ENCODE measurements around the gene SPRR2A. TPM values are rescaled to one million over a fixed set of nuclear protein-coding genes. Genes with fewer than 3 reads are reported as not detected.

The SPRR2A gene
- polyA plus RNA-seq, 1 donor from 2014 or later: not detected

- H3K27me3 ChIP-seq (ENCODE audit: insufficient read depth, low read depth, low read length): no peaks in the 10 kb centered on the region
- H3K36me3 ChIP-seq (ENCODE audit: insufficient read depth, low read length): no peaks in the 10 kb centered on the region
- H3K9me2 ChIP-seq (ENCODE audit: insufficient read depth, low read length): no peaks in the 10 kb centered on the region
- H3K27ac ChIP-seq (ENCODE audit: low read length): no peak within 1 kb of the TSS
- no peaks in the 10 kb centered on the region for H3K79me2 ChIP-seq (replicated peaks; ENCODE audit: insufficient read depth, low read length)
- H3K9me3 ChIP-seq (ENCODE audit: low read length): no peaks in the 10 kb centered on the region
- no peak within 1 kb of the TSS for H3K4me3 ChIP-seq (ENCODE audit: low read length)
- H4K20me1 ChIP-seq (ENCODE audit: insufficient read depth): no peaks in the 10 kb centered on the region
- H3K4me2 ChIP-seq (ENCODE audit: low read length): no peak within 1 kb of the TSS
- H3K9ac ChIP-seq (ENCODE audit: low read length): no peak within 1 kb of the TSS
- no peak within 1 kb of the TSS for H2AFZ ChIP-seq (ENCODE audit: low read depth, low read length)
- TF ChIP-seq EP300 (conservative IDR thresholded peaks at IDR 0.05; ENCODE audit: poor library complexity, severe bottlenecking) (no peak), SMC3 (conservative IDR thresholded peaks at IDR 0.05; ENCODE audit: poor library complexity) (no peak), CTCF (IDR thresholded peaks at IDR 0.05; ENCODE audit: poor library complexity, severe bottlenecking) (no peak), MXI1 (conservative IDR thresholded peaks at IDR 0.05; ENCODE audit: poor library complexity, severe bottlenecking) (no peak), REST (IDR thresholded peaks at IDR 0.05; ENCODE audit: borderline replicate concordance) (no peak), POLR2AphosphoS5 (IDR thresholded peaks at IDR 0.05) (no peak), TAF1 (IDR thresholded peaks at IDR 0.05; ENCODE audit: low read depth) (no peak), EZH2 (IDR thresholded peaks at IDR 0.05; ENCODE audit: borderline replicate concordance, insufficient read depth, low read length, poor library complexity, severe bottlenecking) (no peak), RAD21 (conservative IDR thresholded peaks at IDR 0.05) (no peak)
- no peaks in the 10 kb centered on the region for H3F3A ChIP-seq (ENCODE audit: insufficient read depth, low read length, poor library complexity, severe bottlenecking)
Measured at GRCh38 chr1:153040950-153041631, 16.2 kb downstream of the SPRR2A start, which contains the start of gene SPRR2D. TSS of gene SPRR2D (minus strand) at chr1:153041120. CDS start at chr1:153040346, 774 bp downstream.

DNA sequence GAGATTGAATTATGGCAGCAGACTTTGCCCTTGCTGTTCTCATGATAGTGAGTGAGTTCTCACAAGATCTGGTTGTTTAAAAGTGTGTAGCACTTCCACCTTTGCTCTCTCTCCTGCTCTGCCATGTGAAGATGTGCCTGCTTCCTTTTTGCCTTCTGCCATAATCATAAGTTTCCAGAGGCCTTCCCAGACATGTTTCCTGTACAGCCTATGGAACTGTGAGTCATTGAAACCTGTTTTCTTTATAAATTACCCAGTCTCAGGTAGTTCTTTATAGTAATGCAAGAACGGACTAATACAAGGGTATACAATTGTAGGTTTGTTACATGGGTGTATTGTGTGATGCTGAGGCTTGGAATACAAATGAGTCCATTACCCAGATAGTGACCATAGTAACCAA, 22.1 kb downstream of the SPRR2A start:
- H4K20me1 ChIP-seq (ENCODE audit: insufficient read depth): no peaks in the 10 kb centered on the region
- no peaks in the 10 kb centered on the region for H3K36me3 ChIP-seq (ENCODE audit: insufficient read depth, low read length)
- H2AFZ ChIP-seq (ENCODE audit: low read depth, low read length): no peak overlapping the region
- H3K9me3 ChIP-seq (ENCODE audit: low read length): no peaks in the 10 kb centered on the region
- H3K79me2 ChIP-seq (replicated peaks; ENCODE audit: insufficient read depth, low read length): no peaks in the 10 kb centered on the region
- H3K9ac ChIP-seq (ENCODE audit: low read length): no peak overlapping the region
- H3K9me2 ChIP-seq (ENCODE audit: insufficient read depth, low read length): no peaks in the 10 kb centered on the region
- no peak overlapping the region for H3K27ac ChIP-seq (ENCODE audit: low read length)
- H3K4me2 ChIP-seq (ENCODE audit: low read length): no peak overlapping the region
- no peaks in the 10 kb centered on the region for H3K27me3 ChIP-seq (ENCODE audit: insufficient read depth, low read depth, low read length)
- H3F3A ChIP-seq (ENCODE audit: insufficient read depth, low read length, poor library complexity, severe bottlenecking): no peaks in the 10 kb centered on the region
- TF ChIP-seq REST (IDR thresholded peaks at IDR 0.05; ENCODE audit: borderline replicate concordance): no peak
- H3K4me3 ChIP-seq (ENCODE audit: low read length): no peak overlapping the region
